Mesendoderm (in vitro differentiated cells): ENCODE results near the gene ACSL6.

ENCODE experiments used
- DNase-seq: peaks from one replicate; pipeline ENCODE4 v3.0.0; 2013
- H2AK5ac ChIP-seq: 2 replicates; pipeline ENCODE4 v1.6.1; 2013; ENCODE audit warnings: low read length, inconsistent platforms
- H2BK120ac ChIP-seq: 2 replicates; pipeline ENCODE4 v1.6.1; 2013; ENCODE audit warnings: low read depth, mild to moderate bottlenecking, low read length, moderate library complexity, mixed read lengths
- H2BK15ac ChIP-seq: replicated peaks from 2 replicates; pipeline ENCODE4 v1.6.1; 2013; ENCODE audit warnings: low read depth, mild to moderate bottlenecking, moderate library complexity
- H2BK5ac ChIP-seq: 2 replicates; pipeline ENCODE4 v1.6.1; 2013; ENCODE audit warnings: low read length, inconsistent platforms
- H3K18ac ChIP-seq: 2 replicates; pipeline ENCODE4 v1.6.1; 2013; ENCODE audit warnings: mild to moderate bottlenecking, low read length, mixed read lengths
- H3K23ac ChIP-seq: one replicate; pipeline ENCODE4 v1.6.1; 2013; ENCODE audit warnings: low read length
- H3K27ac ChIP-seq: 2 replicates; pipeline ENCODE4 v1.5.1; 2013; ENCODE audit warnings: low read depth, mild to moderate bottlenecking, inconsistent platforms, low read length, moderate library complexity
- H3K27me3 ChIP-seq: 2 replicates; pipeline ENCODE4 v1.6.1; 2013; ENCODE audit warnings: low read length, control low read depth, mild to moderate bottlenecking, inconsistent platforms; ENCODE audit not compliant: insufficient read depth, poor library complexity
- H3K36me3 ChIP-seq: 2 replicates; pipeline ENCODE4 v1.6.1; 2013; ENCODE audit warnings: low read length, inconsistent platforms; ENCODE audit not compliant: control insufficient read depth, insufficient read depth
- H3K4ac ChIP-seq: one replicate; pipeline ENCODE4 v1.6.1; 2013; ENCODE audit warnings: low read depth, mild to moderate bottlenecking, low read length, moderate library complexity
- H3K4me1 ChIP-seq: 2 replicates; pipeline ENCODE4 v1.6.1; 2013; ENCODE audit warnings: low read depth, low read length, inconsistent platforms; ENCODE audit not compliant: control insufficient read depth
- H3K4me2 ChIP-seq: 2 replicates; pipeline ENCODE4 v1.6.1; 2013; ENCODE audit warnings: low read length
- H3K4me3 ChIP-seq: 2 replicates; pipeline ENCODE4 v1.5.1; 2013; ENCODE audit warnings: mild to moderate bottlenecking, low read length
- H3K56ac ChIP-seq: one replicate; pipeline ENCODE4 v1.6.1; 2013; ENCODE audit warnings: low read length
- H3K79me1 ChIP-seq: 2 replicates; pipeline ENCODE4 v1.6.1; 2013; ENCODE audit warnings: low read length, inconsistent platforms
- H3K79me2 ChIP-seq: 2 replicates; pipeline ENCODE4 v1.6.1; 2013; ENCODE audit warnings: mild to moderate bottlenecking, low read length; ENCODE audit not compliant: control insufficient read depth, insufficient read depth
- H3K9ac ChIP-seq: 2 replicates; pipeline ENCODE4 v1.6.1; 2013; ENCODE audit warnings: low read length, inconsistent platforms
- H4K5ac ChIP-seq: one replicate; pipeline ENCODE4 v1.6.1; 2013; ENCODE audit warnings: low read length
- H4K8ac ChIP-seq: one replicate; pipeline ENCODE4 v1.6.1; 2013; ENCODE audit warnings: low read depth, mild to moderate bottlenecking, control low read depth, low read length, moderate library complexity
- WGBS: extraction: QIAGEN DNeasy Blood & Tissue Kit; methylation state at CpG from one replicate; pipeline ENCODE4 v1.1.7; 2013; ENCODE audit warnings: low lambda C conversion rate, missing lambda C conversion rate; ENCODE audit not compliant: insufficient coverage; ENCODE audit errors: extremely low coverage; 5-methylcytosine and 5-hydroxymethylcytosine counted together

Gene ACSL6

DNA sequence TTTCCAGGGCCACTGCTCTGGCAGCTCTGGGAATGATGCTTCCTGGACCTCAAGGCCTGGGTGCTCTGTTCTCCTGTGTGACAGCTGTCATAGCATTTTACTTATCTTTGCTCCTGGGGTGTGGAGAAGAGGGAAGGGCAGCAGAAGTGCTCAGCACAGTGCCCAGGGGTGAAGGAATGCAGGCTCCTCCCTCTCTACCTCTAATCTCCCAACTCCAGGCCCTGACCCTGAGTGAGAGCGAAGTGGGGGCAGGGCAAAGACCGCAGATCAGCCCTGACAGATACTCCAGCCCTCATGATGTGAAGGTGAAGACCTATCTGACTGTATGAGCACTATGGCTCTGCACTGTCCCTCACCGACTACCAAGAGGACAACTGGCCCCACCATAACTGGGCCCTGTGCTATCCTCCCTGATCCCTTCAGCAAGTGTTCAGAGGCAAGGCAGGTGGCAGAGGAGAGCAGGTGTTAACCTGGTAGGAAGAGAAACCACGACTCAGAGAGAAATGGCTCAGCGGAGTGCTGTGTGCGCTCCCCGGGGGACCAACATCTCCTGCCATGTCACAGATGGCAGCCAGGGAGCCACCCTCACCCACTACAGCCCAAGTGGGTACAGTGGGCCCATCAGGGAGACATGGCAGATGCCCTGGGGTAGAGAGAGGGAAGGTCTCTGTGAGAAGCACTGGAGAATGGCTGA is 16.8 kb downstream of the ACSL6 start:
- Histone ChIP-seq H3K4me3 (no peak overlapping the region), H4K5ac (no peak overlapping the region), H3K9ac (no peak overlapping the region), H2BK5ac (no peak overlapping the region), H3K23ac (no peak overlapping the region), H3K36me3 (no peaks in the 10 kb centered on the region), H4K8ac (no peak overlapping the region), H3K56ac (no peak overlapping the region), H3K79me1 (no peaks in the 10 kb centered on the region), H3K79me2 (no peaks in the 10 kb centered on the region), H3K4me1 (peaks cover 3% of the 10 kb centered on the region), H2AK5ac (no peak overlapping the region), H3K4ac (no peak overlapping the region), H3K27ac (no peak overlapping the region), H2BK15ac (no peak overlapping the region), H3K27me3 (no peaks in the 10 kb centered on the region), H2BK120ac (no peak overlapping the region), H3K4me2 (no peak overlapping the region), H3K18ac (no peak overlapping the region)
- WGBS: no CpG with 5 or more reads among the region's 7 CpGs
- peak; percentile 65 for DNase-seq

DNA sequence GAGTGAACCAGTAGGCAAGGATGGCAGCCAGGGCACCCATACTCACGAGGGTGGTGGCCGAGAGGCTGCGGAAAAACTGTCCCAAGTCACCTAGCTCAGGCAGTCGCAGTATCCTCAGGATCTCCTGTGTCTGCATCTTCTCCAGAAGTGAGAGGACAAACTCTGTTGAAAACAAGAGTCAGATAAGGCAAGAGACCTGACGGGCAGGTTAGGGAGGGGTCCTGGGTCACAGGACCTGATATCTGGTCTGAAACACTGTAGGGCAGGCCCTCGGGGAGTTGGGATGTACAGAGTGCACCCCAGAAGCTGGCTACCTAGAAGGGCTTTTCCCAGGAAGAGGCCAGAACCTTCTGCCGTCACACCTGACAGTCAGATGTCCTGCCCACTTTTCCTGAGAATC is 17.4 kb downstream of the ACSL6 start:
- H2BK5ac ChIP-seq: no peak overlapping the region
- WGBS: no CpG with 5 or more reads among the region's 7 CpGs
- H3K4me2 ChIP-seq: no peak overlapping the region
- H3K56ac ChIP-seq: no peak overlapping the region
- no peak overlapping the region for H3K23ac ChIP-seq
- DNase-seq: no peak
- peaks cover 3% of the 10 kb centered on the region for H3K4me1 ChIP-seq
- H3K79me1 ChIP-seq: no peaks in the 10 kb centered on the region
- H3K79me2 ChIP-seq: no peaks in the 10 kb centered on the region
- no peak overlapping the region for H3K18ac ChIP-seq
- no peak overlapping the region for H2AK5ac ChIP-seq
- no peak overlapping the region for H3K9ac ChIP-seq
- H3K27me3 ChIP-seq: no peaks in the 10 kb centered on the region
- no peak overlapping the region for H2BK120ac ChIP-seq
- no peak overlapping the region for H4K5ac ChIP-seq
- no peaks in the 10 kb centered on the region for H3K36me3 ChIP-seq
- no peak overlapping the region for H3K27ac ChIP-seq
- no peak overlapping the region for H3K4ac ChIP-seq
- no peak overlapping the region for H2BK15ac ChIP-seq
- H3K4me3 ChIP-seq: no peak overlapping the region
- H4K8ac ChIP-seq: no peak overlapping the region

DNA sequence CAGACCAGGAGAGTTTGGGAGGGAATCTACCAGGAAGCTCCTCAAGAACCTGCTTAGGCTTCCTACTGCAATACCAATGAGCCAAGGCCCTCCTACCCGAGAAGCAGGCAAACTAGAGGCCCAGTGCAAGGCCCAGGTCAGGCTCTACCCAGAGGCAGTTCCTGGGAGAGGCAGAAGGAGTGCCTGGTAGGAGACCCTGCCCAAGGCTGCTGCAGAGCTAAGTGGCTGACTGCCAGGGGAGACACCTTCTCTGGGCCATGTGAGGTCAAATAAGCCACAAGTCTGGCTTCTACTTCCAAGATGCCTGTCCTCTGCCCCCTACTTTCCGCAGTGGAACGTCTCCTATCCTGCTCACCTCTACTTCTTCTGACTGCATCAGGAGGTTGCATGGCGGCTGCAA is 17.8 kb downstream of the ACSL6 start:
- no peak overlapping the region for H3K56ac ChIP-seq
- no CpG with 5 or more reads among the region's 4 CpGs for WGBS
- no peak overlapping the region for H3K23ac ChIP-seq
- H3K4me1 ChIP-seq: peaks cover 3% of the 10 kb centered on the region
- no peak overlapping the region for H3K18ac ChIP-seq
- H2AK5ac ChIP-seq: no peak overlapping the region
- no peak overlapping the region for H2BK5ac ChIP-seq
- H3K4me3 ChIP-seq: no peak overlapping the region
- H3K27me3 ChIP-seq: no peaks in the 10 kb centered on the region
- no peaks in the 10 kb centered on the region for H3K36me3 ChIP-seq
- no peaks in the 10 kb centered on the region for H3K79me2 ChIP-seq
- H2BK15ac ChIP-seq: no peak overlapping the region
- H4K5ac ChIP-seq: no peak overlapping the region
- no peak overlapping the region for H3K4ac ChIP-seq
- H3K4me2 ChIP-seq: no peak overlapping the region
- H3K79me1 ChIP-seq: no peaks in the 10 kb centered on the region
- H3K9ac ChIP-seq: no peak overlapping the region
- H3K27ac ChIP-seq: no peak overlapping the region
- no peak overlapping the region for H4K8ac ChIP-seq
- DNase-seq: no peak
- H2BK120ac ChIP-seq: no peak overlapping the region

- no peak overlapping the region for H4K5ac ChIP-seq
- H3K79me1 ChIP-seq: no peaks in the 10 kb centered on the region
- WGBS: no CpG with 5 or more reads among the region's 5 CpGs
- no peak overlapping the region for H2BK5ac ChIP-seq
- DNase-seq: no peak
- H4K8ac ChIP-seq: no peak overlapping the region
- no peak overlapping the region for H3K4me2 ChIP-seq
- H3K27me3 ChIP-seq: no peaks in the 10 kb centered on the region
- no peak overlapping the region for H3K27ac ChIP-seq
- H3K18ac ChIP-seq: no peak overlapping the region
- no peaks in the 10 kb centered on the region for H3K79me2 ChIP-seq
- no peak overlapping the region for H2BK120ac ChIP-seq
- H3K4me1 ChIP-seq: peaks cover 3% of the 10 kb centered on the region
- H3K9ac ChIP-seq: no peak overlapping the region
- H3K4me3 ChIP-seq: no peak overlapping the region
- H3K56ac ChIP-seq: no peak overlapping the region
- no peaks in the 10 kb centered on the region for H3K36me3 ChIP-seq
- no peak overlapping the region for H2BK15ac ChIP-seq
- H2AK5ac ChIP-seq: no peak overlapping the region
- no peak overlapping the region for H3K4ac ChIP-seq
- H3K23ac ChIP-seq: no peak overlapping the region
These were observed 19.1 kb downstream of the ACSL6 start for GRCh38 chr5:131992370-131992769.

- no peak overlapping the region for H2BK15ac ChIP-seq
- no peak overlapping the region for H3K9ac ChIP-seq
- H3K4me2 ChIP-seq: no peak overlapping the region
- peaks cover 3% of the 10 kb centered on the region for H3K4me1 ChIP-seq
- H3K18ac ChIP-seq: no peak overlapping the region
- no peak for DNase-seq
- WGBS: no CpG with 5 or more reads among the region's 10 CpGs
- H3K4ac ChIP-seq: no peak overlapping the region
- H3K27me3 ChIP-seq: no peaks in the 10 kb centered on the region
- H3K23ac ChIP-seq: no peak overlapping the region
- no peak overlapping the region for H2BK5ac ChIP-seq
- H3K4me3 ChIP-seq: no peak overlapping the region
- no peak overlapping the region for H2BK120ac ChIP-seq
- no peak overlapping the region for H4K8ac ChIP-seq
- H3K56ac ChIP-seq: no peak overlapping the region
- H3K79me1 ChIP-seq: no peaks in the 10 kb centered on the region
- no peaks in the 10 kb centered on the region for H3K79me2 ChIP-seq
- no peak overlapping the region for H2AK5ac ChIP-seq
- H4K5ac ChIP-seq: no peak overlapping the region
- no peak overlapping the region for H3K27ac ChIP-seq
- no peaks in the 10 kb centered on the region for H3K36me3 ChIP-seq
These were observed 19.7 kb downstream of the ACSL6 start for GRCh38 chr5:131991593-131992324.
